ENCODE data around the gene FAM168A.
"Not testable (repeated sequence)": the region's sequence is repeated elsewhere in the genome, so short reads cannot be mapped to it uniquely, and the experiment has no call there.

FAM168A gene

GRCh38 chr11:73439002-73439843 is 158.7 kb downstream of the FAM168A start:
- no peak for TF ChIP-seq CTCF (IDR thresholded peaks at IDR 0.05)
- no peaks in the 10 kb centered on the region for H3K27me3 ChIP-seq
- H3K27ac ChIP-seq, result no peak overlapping the region
- no peaks in the 10 kb centered on the region for H3K4me1 ChIP-seq (ENCODE audit: control insufficient read depth in 1 of 2, insufficient read depth in 1 of 2, low read depth in 1 of 2, low read length in 1 of 2)
- H3K36me3 ChIP-seq, result no peaks in the 10 kb centered on the region
- no peak overlapping the region for H3K4me3 ChIP-seq (ENCODE audit: low read depth in 1 of 2, low read length in 1 of 2)
- H3K9me3 ChIP-seq, result no peaks in the 10 kb centered on the region

GRCh38 chr11:73436859-73437258 is 161.1 kb downstream of the FAM168A start:
- not testable (repeated sequence) for H3K36me3 ChIP-seq; H3K4me1 ChIP-seq (ENCODE audit: control insufficient read depth in 1 of 2, insufficient read depth in 1 of 2, low read depth in 1 of 2, low read length in 1 of 2); H3K9me3 ChIP-seq; H3K27ac ChIP-seq; H3K27me3 ChIP-seq; H3K4me3 ChIP-seq (ENCODE audit: low read depth in 1 of 2, low read length in 1 of 2)

GRCh38 chr11:73431396-73431795 is 166.5 kb downstream of the FAM168A start:
- no peak overlapping the region for H3K4me3 ChIP-seq (ENCODE audit: low read depth in 1 of 2, low read length in 1 of 2)
- peaks cover 0 to 10% of the 10 kb centered on the region in 2 experiments for H3K4me1 ChIP-seq (ENCODE audit: control insufficient read depth in 1 of 2, insufficient read depth in 1 of 2, low read depth in 1 of 2, low read length in 1 of 2)
- no peaks in the 10 kb centered on the region for H3K9me3 ChIP-seq
- no peak for TF ChIP-seq CTCF (IDR thresholded peaks at IDR 0.05)
- no peak overlapping the region for H3K27ac ChIP-seq
- peaks cover 5% of the 10 kb centered on the region for H3K36me3 ChIP-seq
- no peaks in the 10 kb centered on the region for H3K27me3 ChIP-seq

- H3K4me3 ChIP-seq (ENCODE audit: low read depth in 1 of 2, low read length in 1 of 2), result no peak overlapping the region
- TF ChIP-seq CTCF (IDR thresholded peaks at IDR 0.05), result no peak
- no peak overlapping the region for H3K27ac ChIP-seq
- peaks cover 5% of the 10 kb centered on the region for H3K36me3 ChIP-seq
- no peaks in the 10 kb centered on the region for H3K9me3 ChIP-seq
- H3K4me1 ChIP-seq (ENCODE audit: control insufficient read depth in 1 of 2, insufficient read depth in 1 of 2, low read depth in 1 of 2, low read length in 1 of 2), result peaks cover 6 to 18% of the 10 kb centered on the region in 2 experiments
- H3K27me3 ChIP-seq, result no peaks in the 10 kb centered on the region
Measured at GRCh38 chr11:73430326-73430725, 167.6 kb downstream of the FAM168A start.

- Histone ChIP-seq H3K27ac (peak overlapping the region; percentile 17), H3K9me3 (no peaks in the 10 kb centered on the region), H3K4me1 (ENCODE audit: control insufficient read depth in 1 of 2, insufficient read depth in 1 of 2, low read depth in 1 of 2, low read length in 1 of 2) (peaks cover 17 to 28% of the 10 kb centered on the region in 2 experiments), H3K4me3 (ENCODE audit: low read depth in 1 of 2, low read length in 1 of 2) (no peak overlapping the region), H3K36me3 (peaks cover 5% of the 10 kb centered on the region), H3K27me3 (no peaks in the 10 kb centered on the region)
- no peak for TF ChIP-seq CTCF (IDR thresholded peaks at IDR 0.05)
Measured at GRCh38 chr11:73429121-73429750, 168.7 kb downstream of the FAM168A start.

- H3K4me1 ChIP-seq (ENCODE audit: control insufficient read depth in 1 of 2, insufficient read depth in 1 of 2, low read depth in 1 of 2, low read length in 1 of 2), result peaks cover 19 to 30% of the 10 kb centered on the region in 2 experiments
- peaks cover 5% of the 10 kb centered on the region for H3K36me3 ChIP-seq
- no peak overlapping the region for H3K4me3 ChIP-seq (ENCODE audit: low read depth in 1 of 2, low read length in 1 of 2)
- H3K9me3 ChIP-seq, result no peaks in the 10 kb centered on the region
- no peak overlapping the region for H3K27ac ChIP-seq
- TF ChIP-seq CTCF (IDR thresholded peaks at IDR 0.05), result no peak
- no peaks in the 10 kb centered on the region for H3K27me3 ChIP-seq
Measured at GRCh38 chr11:73428699-73429098, 169.2 kb downstream of the FAM168A start.
